Calu3 (cell line): ENCODE measurements around the gene PARVB. TPM values are rescaled to one million over a fixed set of nuclear protein-coding genes. Genes with fewer than 3 reads are reported as not detected.

Experiments used
- BruUV-seq: library from RNA; stranded (reverse); fragments of 400-500 nt; replicated peaks from 2 replicates; lab custom pipeline; 2021; lab: Mats Ljungman, UMichigan
- CTCF ChIA-PET: fragments of 300-600 bp; sonication (Branson Sonifier 250); formaldehyde crosslinking; loops from one replicate; lab custom pipeline; 2022; ENCODE audit warnings: antibody characterized with exemption; lab: Charles Lee
- DNase-seq: peaks from one replicate; pipeline ENCODE4 v3.0.0; 2022
- H3K27ac Mint-ChIP-seq: one replicate; pipeline ENCODE4 v1.8.0; 2022; ENCODE audit warnings: mixed read lengths; ENCODE audit not compliant: unreplicated experiment
- H3K27me3 Mint-ChIP-seq: one replicate; pipeline ENCODE4 v1.8.0; 2022; ENCODE audit warnings: mixed read lengths; ENCODE audit not compliant: unreplicated experiment
- H3K36me3 Mint-ChIP-seq: one replicate; pipeline ENCODE4 v1.8.0; 2022; ENCODE audit warnings: mild to moderate bottlenecking, moderate library complexity, mixed read lengths; ENCODE audit not compliant: insufficient read depth, unreplicated experiment
- H3K4me1 Mint-ChIP-seq: one replicate; pipeline ENCODE4 v1.8.0; 2022; ENCODE audit warnings: mild to moderate bottlenecking, low read depth, mixed read lengths; ENCODE audit not compliant: unreplicated experiment
- H3K4me3 Mint-ChIP-seq: one replicate; pipeline ENCODE4 v1.8.0; 2022; ENCODE audit warnings: mild to moderate bottlenecking, low read depth, moderate library complexity, mixed read lengths; ENCODE audit not compliant: unreplicated experiment
- H3K9me3 Mint-ChIP-seq: one replicate; pipeline ENCODE4 v1.8.0; 2022; ENCODE audit warnings: low read depth, mixed read lengths; ENCODE audit not compliant: unreplicated experiment
- intact Hi-C: fragments of 100-400 bp; cut with micrococcal nuclease; formaldehyde crosslinking; loops from one replicate; pipeline ENCODE4 v1.10.0; 2022; ENCODE audit not compliant: unreplicated experiment
- total RNA-seq: library from RNA; stranded (reverse); gene quantifications from 2 replicates; pipeline ENCODE4 v1.2.3, GENCODE V29; 2022
- TF ChIP-seq, protein P1 (sequence below): fragments of 200-600 bp; IDR thresholded peaks from one replicate; pipeline ENCODE4 v1.8.0; 2022; ENCODE audit warnings: antibody characterized with exemption; ENCODE audit not compliant: unreplicated experiment

The PARVB gene
- total RNA-seq, 1 experiment from 2014 or later: 15.6 TPM

DNA sequence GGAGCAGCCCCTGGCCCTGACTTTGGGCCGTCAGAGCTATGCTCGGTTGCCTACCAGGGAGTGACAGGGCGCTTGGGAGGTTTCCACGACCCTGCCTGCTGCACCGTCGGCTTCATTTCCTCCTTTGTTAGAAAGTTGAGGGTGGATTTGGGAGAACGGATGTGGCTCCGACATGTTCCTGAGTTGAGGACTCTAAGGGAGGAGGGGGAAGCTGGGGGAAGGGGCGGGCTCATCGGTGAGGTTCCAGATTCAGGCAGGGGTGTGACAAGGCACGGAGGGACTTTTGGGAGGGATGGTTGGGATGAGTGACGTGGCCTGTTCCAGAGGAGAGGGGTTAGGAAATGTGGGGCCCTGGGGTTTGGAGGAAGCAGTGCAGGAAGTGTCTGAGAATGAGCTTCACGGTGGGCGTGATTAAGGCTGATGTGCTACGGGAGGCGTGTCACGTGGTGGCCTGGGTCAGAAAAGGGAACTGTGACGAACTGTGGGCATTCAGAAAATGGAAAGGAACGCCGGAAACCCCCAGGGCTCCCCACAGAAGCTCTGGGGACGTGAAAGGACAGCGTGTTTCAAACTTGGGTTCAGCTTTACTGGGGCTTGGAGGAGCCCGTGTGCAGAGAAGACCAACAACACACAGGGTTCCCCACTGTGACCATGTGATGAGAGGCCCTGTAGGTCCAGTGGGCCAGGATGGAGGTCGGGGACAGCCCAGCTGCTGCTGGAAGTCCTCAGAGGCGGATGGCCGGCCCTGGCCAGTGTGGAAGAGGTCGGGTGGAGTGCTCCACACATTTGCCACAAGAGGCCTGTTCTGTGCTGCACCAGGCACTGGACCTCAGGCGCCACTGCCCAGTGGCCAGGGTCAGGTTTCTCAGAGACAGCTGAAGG lies 2.8 kb downstream of the PARVB start:
- DNase-seq: no peak
- TF ChIP-seq, protein P1, sequence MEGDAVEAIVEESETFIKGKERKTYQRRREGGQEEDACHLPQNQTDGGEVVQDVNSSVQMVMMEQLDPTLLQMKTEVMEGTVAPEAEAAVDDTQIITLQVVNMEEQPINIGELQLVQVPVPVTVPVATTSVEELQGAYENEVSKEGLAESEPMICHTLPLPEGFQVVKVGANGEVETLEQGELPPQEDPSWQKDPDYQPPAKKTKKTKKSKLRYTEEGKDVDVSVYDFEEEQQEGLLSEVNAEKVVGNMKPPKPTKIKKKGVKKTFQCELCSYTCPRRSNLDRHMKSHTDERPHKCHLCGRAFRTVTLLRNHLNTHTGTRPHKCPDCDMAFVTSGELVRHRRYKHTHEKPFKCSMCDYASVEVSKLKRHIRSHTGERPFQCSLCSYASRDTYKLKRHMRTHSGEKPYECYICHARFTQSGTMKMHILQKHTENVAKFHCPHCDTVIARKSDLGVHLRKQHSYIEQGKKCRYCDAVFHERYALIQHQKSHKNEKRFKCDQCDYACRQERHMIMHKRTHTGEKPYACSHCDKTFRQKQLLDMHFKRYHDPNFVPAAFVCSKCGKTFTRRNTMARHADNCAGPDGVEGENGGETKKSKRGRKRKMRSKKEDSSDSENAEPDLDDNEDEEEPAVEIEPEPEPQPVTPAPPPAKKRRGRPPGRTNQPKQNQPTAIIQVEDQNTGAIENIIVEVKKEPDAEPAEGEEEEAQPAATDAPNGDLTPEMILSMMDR: no peak
- CTCF ChIA-PET: interaction anchor here (0.5 to 0.7 kb wide), 4 partner anchors 10 to 573 kb away, joined by 3 to 5 read pairs (median 3); no protein-coding TSS in a partner anchor
- peaks cover 17% of the 10 kb centered on the region for H3K4me1 Mint-ChIP-seq
- H3K27ac Mint-ChIP-seq: no peak overlapping the region
- no peaks in the 10 kb centered on the region for H3K9me3 Mint-ChIP-seq
- H3K4me3 Mint-ChIP-seq: no peak overlapping the region
- intact Hi-C loops: no loop called here
- H3K27me3 Mint-ChIP-seq: no peaks in the 10 kb centered on the region
- H3K36me3 Mint-ChIP-seq: peaks cover 7% of the 10 kb centered on the region
- no TSS peak for BruUV-seq

DNA sequence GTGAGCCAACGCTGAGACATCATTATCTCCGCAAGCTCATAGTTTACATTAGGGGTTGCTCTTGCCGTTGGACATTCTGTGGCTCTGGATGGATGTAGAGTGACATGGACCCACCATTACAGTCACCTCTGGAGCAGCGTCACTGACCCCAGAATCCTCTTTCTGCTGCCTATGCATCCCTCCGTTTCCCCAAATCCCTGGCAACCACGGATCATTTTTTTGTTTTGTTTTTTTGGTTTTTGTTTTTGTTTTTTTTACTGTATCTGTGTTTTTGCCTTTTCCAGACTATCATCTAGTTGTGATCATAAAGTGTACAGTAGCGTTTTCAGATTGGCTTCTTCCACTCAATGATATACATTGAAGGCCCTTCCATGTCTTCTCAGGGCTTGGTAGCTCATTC lies 4.0 kb downstream of the PARVB start:
- Mint-ChIP-seq H3K4me1 (peaks cover 17% of the 10 kb centered on the region), H3K9me3 (no peaks in the 10 kb centered on the region), H3K27me3 (no peaks in the 10 kb centered on the region), H3K36me3 (peaks cover 7% of the 10 kb centered on the region), H3K27ac (no peak overlapping the region), H3K4me3 (no peak overlapping the region)
- CTCF ChIA-PET: interaction anchor here (0.5 kb wide), 1 partner anchor 62 kb away, joined by 3 read pairs; no protein-coding TSS in a partner anchor
- TF ChIP-seq, protein P1: no peak
- DNase-seq: no peak
- no TSS peak for BruUV-seq
- intact Hi-C loops: no loop called here

DNA sequence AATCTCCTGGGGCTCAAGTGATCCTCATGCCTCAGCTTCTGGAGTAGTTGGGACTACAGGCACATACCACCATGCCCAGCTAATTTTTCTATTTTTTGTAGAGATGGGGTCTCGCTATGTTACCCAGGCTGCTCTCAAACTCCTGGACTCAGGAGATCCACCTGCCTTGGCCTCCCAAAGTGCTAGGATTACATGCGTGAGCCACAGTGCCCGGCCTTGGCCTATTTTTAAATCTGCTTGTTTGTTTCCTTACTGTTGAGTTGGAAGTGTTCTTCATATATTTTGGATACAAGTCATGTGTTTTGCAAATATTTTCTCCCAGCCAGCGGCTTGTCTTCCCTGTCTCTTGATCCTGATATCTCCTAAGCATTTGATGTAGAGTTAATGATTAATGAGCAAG lies 5.0 kb downstream of the PARVB start:
- Mint-ChIP-seq H3K36me3 (peaks cover under 1% of the 10 kb centered on the region), H3K27ac (no peak overlapping the region), H3K27me3 (no peaks in the 10 kb centered on the region), H3K9me3 (no peaks in the 10 kb centered on the region), H3K4me1 (peaks cover 8% of the 10 kb centered on the region), H3K4me3 (no peak overlapping the region)
- no TSS peak for BruUV-seq
- CTCF ChIA-PET: no interaction called here
- intact Hi-C loops: no loop called here
- no peak for DNase-seq
- TF ChIP-seq, protein P1: no peak

DNA sequence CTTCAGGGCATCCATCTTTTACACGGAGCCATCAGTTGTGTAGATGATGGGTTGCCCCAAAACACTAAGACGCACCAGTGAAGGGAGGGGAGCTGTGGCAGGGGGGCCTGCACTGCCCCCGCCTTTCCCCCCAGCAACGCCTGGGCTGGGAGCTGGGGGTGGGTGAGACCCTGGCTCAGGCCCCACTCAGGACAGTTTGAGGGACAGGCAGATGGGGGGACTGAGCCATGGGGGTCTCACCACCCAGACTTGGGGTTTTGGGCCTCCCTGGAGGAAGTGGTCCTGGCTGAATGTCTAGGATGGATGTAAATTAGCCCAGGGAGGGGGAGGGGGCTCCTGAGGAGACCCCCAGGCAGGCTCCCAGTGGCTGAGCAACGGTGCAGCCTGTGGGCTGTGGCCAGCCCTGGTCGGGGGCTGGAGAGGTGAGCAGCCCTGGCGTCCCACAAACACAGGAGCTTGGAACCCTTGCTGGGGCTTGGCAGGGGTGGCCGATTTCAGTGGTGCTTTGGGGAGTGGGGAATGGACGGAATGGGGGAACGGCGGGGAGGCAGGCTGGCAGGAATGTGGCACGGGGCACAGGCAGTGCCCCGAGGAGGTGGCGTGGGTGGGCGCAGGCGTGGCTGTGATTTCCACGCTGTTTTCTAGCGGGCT lies 6.1 kb downstream of the PARVB start:
- Mint-ChIP-seq H3K9me3 (no peaks in the 10 kb centered on the region), H3K4me1 (peaks cover 8% of the 10 kb centered on the region), H3K36me3 (no peaks in the 10 kb centered on the region), H3K27ac (no peak overlapping the region), H3K4me3 (no peak overlapping the region), H3K27me3 (no peaks in the 10 kb centered on the region)
- no peak for DNase-seq
- intact Hi-C loops: no loop called here
- BruUV-seq: no TSS peak
- CTCF ChIA-PET: no interaction called here
- TF ChIP-seq, protein P1: no peak
